ENCODE data around the gene CDKN1A.

DNA sequence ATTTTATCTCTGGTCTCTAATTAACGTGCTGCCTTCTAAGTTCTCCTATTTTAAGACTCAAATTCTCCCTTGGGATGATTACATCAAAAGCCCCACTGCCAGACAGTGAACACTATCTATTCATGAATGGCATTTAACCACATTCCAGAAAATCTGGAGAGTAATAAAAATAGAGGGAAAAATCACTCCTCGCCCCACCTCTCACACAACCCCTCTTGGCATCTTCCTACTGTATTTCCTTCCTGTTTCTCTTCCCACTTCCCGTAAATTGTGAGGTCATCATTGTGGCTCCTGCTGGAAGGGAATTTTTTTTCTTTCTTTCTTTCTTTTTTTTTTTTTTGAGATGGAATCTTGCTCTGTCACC, 50.6 kb downstream of the CDKN1A start:
- TF ChIP-seq GATA3 (IDR thresholded peaks at IDR 0.05; ENCODE audit: low read depth, low read length) (no peak), GATA2 (IDR thresholded peaks at IDR 0.05; ENCODE audit: low read depth, low read length) (no peak)
